PC-3 (cell line): ENCODE results near the gene SMIM7. TPM values are rescaled to one million over a fixed set of nuclear protein-coding genes. Genes with fewer than 3 reads are reported as not detected.
A peak's percentile ranks its signal among the peaks of the same experiment; 100 is the strongest.

Source experiments
- ATAC-seq: fragments of 200-7000 bp; cut with Tn5 transposase; 2 replicates; pipeline ENCODE4 v1.9.1; 2020; ENCODE audit warnings: mild to moderate bottlenecking, moderate library complexity
- BruUV-seq: library from RNA; stranded (reverse); fragments of 400-500 nt; replicated peaks from 2 replicates; lab custom pipeline; 2021; lab: Mats Ljungman, UMichigan
- CTCF ChIA-PET: fragments of 300-600 bp; sonication (Branson Sonifier 250); formaldehyde crosslinking; loops from one replicate; lab custom pipeline; 2022; ENCODE audit warnings: antibody characterized with exemption; lab: Charles Lee
- POLR2A ChIA-PET: fragments of 300-600 bp; sonication (Branson Sonifier 250); formaldehyde crosslinking; loops from one replicate; lab custom pipeline; 2022; ENCODE audit warnings: antibody characterized with exemption; ENCODE audit not compliant: unreplicated experiment; lab: Charles Lee
- DNase-seq: peaks from one replicate; pipeline ENCODE4 v3.0.0-alpha.2; 2015
- H2AFZ ChIP-seq: fragments of 300-600 bp; sonication (generic); 2 replicates; pipeline ENCODE4 v1.6.0; 2016; ENCODE audit warnings: antibody characterized with exemption, low read length
- H3F3A ChIP-seq: fragments of 300-600 bp; sonication (generic); one replicate; pipeline ENCODE4 v1.6.0; 2017; ENCODE audit warnings: antibody characterized with exemption, low read length, control low read depth, mild to moderate bottlenecking; ENCODE audit not compliant: unreplicated experiment
- H3K27ac ChIP-seq: fragments of 300-600 bp; sonication (generic); 2 replicates; pipeline ENCODE4 v1.5.1; 2016; ENCODE audit warnings: mild to moderate bottlenecking, low read length
- H3K27me3 ChIP-seq: fragments of 300-600 bp; sonication (generic); 2 replicates; pipeline ENCODE4 v1.6.1; 2016; ENCODE audit warnings: low read length, mixed read lengths
- H3K36me3 ChIP-seq: fragments of 300-600 bp; sonication (generic); 2 replicates; pipeline ENCODE4 v1.6.1; 2016; ENCODE audit warnings: low read depth, mixed run types, low read length, mixed read lengths
- H3K4me1 ChIP-seq: fragments of 300-600 bp; sonication (generic); 2 replicates; pipeline ENCODE4 v1.5.1; 2016; ENCODE audit warnings: low read length; ENCODE audit not compliant: insufficient read depth
- H3K4me2 ChIP-seq: fragments of 300-600 bp; sonication (generic); 2 replicates; pipeline ENCODE4 v1.6.0; 2016; ENCODE audit warnings: low read length
- H3K4me3 ChIP-seq: fragments of 300-600 bp; sonication (generic); 2 replicates; pipeline ENCODE4 v1.5.1; 2016; ENCODE audit warnings: mild to moderate bottlenecking, low read length, mixed read lengths
- H3K79me2 ChIP-seq: fragments of 300-600 bp; sonication (generic); 2 replicates; pipeline ENCODE4 v1.6.1; 2017; ENCODE audit warnings: low read length, mixed read lengths
- H3K9ac ChIP-seq: fragments of 300-600 bp; sonication (generic); 2 replicates; pipeline ENCODE4 v1.6.0; 2016; ENCODE audit warnings: mild to moderate bottlenecking, low read length
- H3K9me2 ChIP-seq: fragments of 300-600 bp; sonication (generic); replicated peaks from 2 replicates; pipeline ENCODE4 v1.6.1; 2016; ENCODE audit warnings: mixed run types, low read length, mixed read lengths
- H3K9me3 ChIP-seq: fragments of 300-600 bp; sonication (generic); 2 replicates; pipeline ENCODE4 v1.6.1; 2016; ENCODE audit warnings: low read length, mixed read lengths
- H4K20me1 ChIP-seq: fragments of 300-600 bp; sonication (generic); 2 replicates; pipeline ENCODE4 v1.6.1; 2016; ENCODE audit warnings: low read length, mixed read lengths
- CTCF ChIP-seq: fragments of 300-600 bp; sonication (generic); conservative IDR thresholded peaks from 2 replicates; pipeline ENCODE4 v1.5.1; 2017; ENCODE audit warnings: antibody characterized with exemption, low read depth, mild to moderate bottlenecking, low read length
- EZH2 ChIP-seq: fragments of 300-600 bp; sonication (generic); IDR thresholded peaks from one replicate; pipeline ENCODE4 v1.6.1; 2017; ENCODE audit warnings: antibody characterized with exemption, mild to moderate bottlenecking, low read length; ENCODE audit not compliant: unreplicated experiment
- EZH2phosphoT487 ChIP-seq: fragments of 300-600 bp; sonication (generic); IDR thresholded peaks from 2 replicates; pipeline ENCODE4 v1.6.1; 2018; ENCODE audit warnings: mild to moderate bottlenecking, antibody characterized with exemption, low read length, borderline replicate concordance
- intact Hi-C: fragments of 100-400 bp; cut with micrococcal nuclease; formaldehyde crosslinking; loops from 2 replicates; pipeline ENCODE4 v1.9.0; 2023
- total RNA-seq: library from RNA; depleted of rRNA; stranded (reverse); fragments of >200 nt; gene quantifications from 2 replicates; pipeline ENCODE4 v1.2.3, GENCODE V29; 2014

The SMIM7 gene
- total RNA-seq, 1 experiment from 2014 or later, result 74.1 TPM

DNA sequence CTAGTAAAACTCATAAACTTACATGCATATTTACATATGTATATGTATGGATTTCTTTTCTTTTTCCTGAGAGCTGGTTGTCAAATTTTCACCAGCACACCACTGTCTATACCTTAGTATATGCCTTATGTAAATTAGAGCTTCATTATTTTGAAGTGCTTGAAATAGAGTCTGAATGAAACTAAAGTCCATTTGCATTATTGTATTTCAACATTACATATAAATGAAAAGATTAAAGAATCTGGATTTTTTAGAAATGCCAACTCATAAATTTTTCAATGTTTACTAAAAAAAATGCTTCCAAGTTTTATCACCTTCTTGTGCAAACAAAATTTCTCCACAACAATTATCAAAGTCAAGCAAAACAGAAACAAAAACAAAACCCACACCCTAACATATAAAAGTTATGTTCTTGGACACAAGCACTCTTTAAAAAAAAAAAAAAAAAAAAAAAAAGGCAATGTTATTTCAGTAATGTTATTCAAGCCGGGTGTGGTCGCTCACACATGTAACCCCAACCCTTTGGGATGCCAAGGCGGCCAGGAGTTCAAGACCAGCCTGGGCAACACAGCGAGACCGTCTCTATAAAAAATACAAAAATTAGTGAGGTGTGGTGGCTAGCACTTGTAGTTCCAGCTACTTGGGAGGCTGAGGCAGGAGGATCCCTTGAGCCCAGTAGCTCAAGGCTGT, 50.3 kb downstream of the SMIM7 start:
- H3F3A ChIP-seq, result no peaks in the 10 kb centered on the region
- ChIA-PET CTCF (no interaction called here), POLR2A (no interaction called here)
- TF ChIP-seq EZH2phosphoT487 (no peak), CTCF (no peak), EZH2 (no peak)
- H3K36me3 ChIP-seq, result no peaks in the 10 kb centered on the region
- H3K9me3 ChIP-seq, result no peaks in the 10 kb centered on the region
- peaks cover 13% of the 10 kb centered on the region for H3K4me1 ChIP-seq
- no peaks in the 10 kb centered on the region for H3K9me2 ChIP-seq
- no peak for ATAC-seq
- H3K9ac ChIP-seq, result no peak overlapping the region
- H3K4me3 ChIP-seq, result no peak overlapping the region
- H3K4me2 ChIP-seq, result no peak overlapping the region
- no peak overlapping the region for H3K27ac ChIP-seq
- no peaks in the 10 kb centered on the region for H3K27me3 ChIP-seq
- intact Hi-C loops, result no loop called here
- peaks cover 84% of the 10 kb centered on the region for H4K20me1 ChIP-seq
- no TSS peak for BruUV-seq
- peaks cover 97% of the 10 kb centered on the region for H3K79me2 ChIP-seq
- H2AFZ ChIP-seq, result no peak overlapping the region
- no peak for DNase-seq

GRCh38 chr19:16608290-16608739, 51.6 kb downstream of the SMIM7 start:
- ChIA-PET CTCF (no interaction called here), POLR2A (no interaction called here)
- no peak overlapping the region for H3K27ac ChIP-seq
- H3K36me3 ChIP-seq, result no peaks in the 10 kb centered on the region
- no peaks in the 10 kb centered on the region for H3K27me3 ChIP-seq
- H3K9me2 ChIP-seq, result no peaks in the 10 kb centered on the region
- no peaks in the 10 kb centered on the region for H3K9me3 ChIP-seq
- H3K9ac ChIP-seq, result no peak overlapping the region
- H3K79me2 ChIP-seq, result peaks cover 97% of the 10 kb centered on the region
- no peak overlapping the region for H3K4me3 ChIP-seq
- no TSS peak for BruUV-seq
- H2AFZ ChIP-seq, result no peak overlapping the region
- H3K4me2 ChIP-seq, result no peak overlapping the region
- TF ChIP-seq CTCF, result no peak
- no peak for TF ChIP-seq EZH2
- no peak for TF ChIP-seq EZH2phosphoT487
- intact Hi-C loops, result loop anchor here (1.0 kb wide), 1 partner anchor 36 kb away; the partner anchor contains the start of gene SLC35E1
- H4K20me1 ChIP-seq, result peaks cover 86% of the 10 kb centered on the region
- ATAC-seq, result peak; percentile 88
- H3K4me1 ChIP-seq, result peaks cover 13% of the 10 kb centered on the region
- peak; percentile 61 for DNase-seq
- no peaks in the 10 kb centered on the region for H3F3A ChIP-seq

GRCh38 chr19:16607819-16608218, 52.1 kb downstream of the SMIM7 start:
- Histone ChIP-seq H3K27ac (no peak overlapping the region), H3K79me2 (peaks cover 97% of the 10 kb centered on the region), H3K4me2 (no peak overlapping the region), H3K4me3 (no peak overlapping the region), H3K9me3 (no peaks in the 10 kb centered on the region), H3K9ac (no peak overlapping the region), H4K20me1 (peaks cover 86% of the 10 kb centered on the region), H3K27me3 (no peaks in the 10 kb centered on the region), H3K4me1 (peaks cover 13% of the 10 kb centered on the region), H3K36me3 (no peaks in the 10 kb centered on the region), H3F3A (no peaks in the 10 kb centered on the region), H3K9me2 (no peaks in the 10 kb centered on the region), H2AFZ (no peak overlapping the region)
- ATAC-seq, result no peak
- CTCF ChIA-PET, result no interaction called here
- BruUV-seq, result no TSS peak
- intact Hi-C loops, result loop anchor here (1.0 kb wide), 1 partner anchor 36 kb away; the partner anchor contains the start of gene SLC35E1
- POLR2A ChIA-PET, result no interaction called here
- no peak for DNase-seq
- TF ChIP-seq EZH2phosphoT487 (no peak), EZH2 (no peak), CTCF (no peak)
